ENCODE data around the gene FYTTD1.

GRCh38 chr3:197750858-197751737 lies 1.4 kb downstream of the FYTTD1 start:
- TF ChIP-seq CTCF (IDR thresholded peaks at IDR 0.05) (no peak), MAX (CRISPR knock-in tag; IDR thresholded peaks at IDR 0.05) (no peak), USF2 (CRISPR knock-in tag; IDR thresholded peaks at IDR 0.05) (no peak)
